Mucosa of rectum (tissue), 2 donors: Measurements from ENCODE around the gene KRTAP10-5.

Experiments used
- H3K27ac ChIP-seq, 2 donors: one replicate each; pipeline ENCODE4 v1.7.0; 2013; ENCODE audit warnings: inconsistent platforms in 2 of 2, low read depth in 2 of 2, low read length in 2 of 2
- H3K27me3 ChIP-seq, 2 donors: one replicate each; pipeline ENCODE4 v1.7.0; 2013; ENCODE audit warnings: low read length in 2 of 2; ENCODE audit not compliant: control insufficient read depth in 2 of 2, insufficient read depth in 2 of 2
- H3K36me3 ChIP-seq, 2 donors: one replicate each; pipeline ENCODE4 v1.7.0; 2013; ENCODE audit warnings: low read length in 2 of 2; ENCODE audit not compliant: control insufficient read depth in 2 of 2, insufficient read depth in 2 of 2
- H3K4me1 ChIP-seq, 2 donors: one replicate each; pipeline ENCODE4 v1.7.0; 2013; ENCODE audit warnings: low read length in 2 of 2, mild to moderate bottlenecking in 1 of 2; ENCODE audit not compliant: control insufficient read depth in 2 of 2, insufficient read depth in 2 of 2
- H3K4me3 ChIP-seq, 2 donors: one replicate each; pipeline ENCODE4 v1.7.0; 2013; ENCODE audit warnings: low read length in 2 of 2
- H3K9ac ChIP-seq, 2 donors: one replicate each; pipeline ENCODE4 v1.7.0; 2013; ENCODE audit warnings: low read length in 2 of 2, low read depth in 1 of 2, mild to moderate bottlenecking in 1 of 2
- H3K9me3 ChIP-seq, 2 donors: one replicate each; pipeline ENCODE4 v1.7.0; 2013; ENCODE audit warnings: low read length in 2 of 2; ENCODE audit not compliant: control insufficient read depth in 2 of 2
- donor health status: healthy.
- donor health status: Normal muscosa, but diverticular disease.

KRTAP10-5 gene

GRCh38 chr21:44535963-44536362 is 44.4 kb downstream of the KRTAP10-5 start:
- Histone ChIP-seq H3K27me3 (no peaks in the 10 kb centered on the region), H3K27ac (no peak overlapping the region), H3K9ac (no peak overlapping the region)

GRCh38 chr21:44534688-44535087 is 45.7 kb downstream of the KRTAP10-5 start:
- H3K27ac ChIP-seq: no peak overlapping the region
- H3K36me3 ChIP-seq: no peaks in the 10 kb centered on the region
- no peak overlapping the region for H3K9ac ChIP-seq
- H3K4me1 ChIP-seq: no peaks in the 10 kb centered on the region
- no peaks in the 10 kb centered on the region for H3K27me3 ChIP-seq
- no peak overlapping the region for H3K4me3 ChIP-seq
- no peaks in the 10 kb centered on the region for H3K9me3 ChIP-seq

More at GRCh38 chr21:44535963-44536362, 44.4 kb downstream of the KRTAP10-5 start:
- H3K9me3 ChIP-seq: no peaks in the 10 kb centered on the region
- no peaks in the 10 kb centered on the region for H3K4me1 ChIP-seq
- no peaks in the 10 kb centered on the region for H3K36me3 ChIP-seq
- H3K4me3 ChIP-seq: no peak overlapping the region

GRCh38 chr21:44533891-44534627 is 46.3 kb downstream of the KRTAP10-5 start:
- Histone ChIP-seq H3K27ac (no peak overlapping the region), H3K27me3 (no peaks in the 10 kb centered on the region), H3K9ac (no peak overlapping the region), H3K9me3 (no peaks in the 10 kb centered on the region), H3K36me3 (no peaks in the 10 kb centered on the region), H3K4me3 (no peak overlapping the region), H3K4me1 (no peaks in the 10 kb centered on the region)

GRCh38 chr21:44533121-44533890 is 47.1 kb downstream of the KRTAP10-5 start:
- Histone ChIP-seq H3K4me3 (no peak overlapping the region), H3K9me3 (no peaks in the 10 kb centered on the region), H3K27ac (no peak overlapping the region), H3K27me3 (no peaks in the 10 kb centered on the region), H3K9ac (no peak overlapping the region), H3K36me3 (no peaks in the 10 kb centered on the region), H3K4me1 (no peaks in the 10 kb centered on the region)

- H3K27ac ChIP-seq: no peak overlapping the region
- no peaks in the 10 kb centered on the region for H3K9me3 ChIP-seq
- H3K4me3 ChIP-seq: no peak overlapping the region
- H3K9ac ChIP-seq: no peak overlapping the region
- H3K4me1 ChIP-seq: no peaks in the 10 kb centered on the region
- H3K27me3 ChIP-seq: no peaks in the 10 kb centered on the region
- no peaks in the 10 kb centered on the region for H3K36me3 ChIP-seq
Observed at GRCh38 chr21:44532712-44533111, 47.7 kb downstream of the KRTAP10-5 start.

GRCh38 chr21:44531606-44532564 is 48.5 kb downstream of the KRTAP10-5 start:
- H3K4me3 ChIP-seq: no peak overlapping the region
- no peak overlapping the region for H3K27ac ChIP-seq
- H3K9me3 ChIP-seq: no peaks in the 10 kb centered on the region
- H3K27me3 ChIP-seq: no peaks in the 10 kb centered on the region
- H3K9ac ChIP-seq: no peak overlapping the region
- H3K36me3 ChIP-seq: no peaks in the 10 kb centered on the region
- H3K4me1 ChIP-seq: no peaks in the 10 kb centered on the region

GRCh38 chr21:44530903-44531605 is 49.4 kb downstream of the KRTAP10-5 start:
- no peak overlapping the region for H3K27ac ChIP-seq
- no peak overlapping the region for H3K4me3 ChIP-seq
- no peaks in the 10 kb centered on the region for H3K36me3 ChIP-seq
- H3K27me3 ChIP-seq: no peaks in the 10 kb centered on the region
- H3K4me1 ChIP-seq: no peaks in the 10 kb centered on the region
- H3K9ac ChIP-seq: no peak overlapping the region
- H3K9me3 ChIP-seq: no peaks in the 10 kb centered on the region

GRCh38 chr21:44530221-44530902 is 50.0 kb downstream of the KRTAP10-5 start:
- H3K4me3 ChIP-seq: no peak overlapping the region
- H3K27ac ChIP-seq: no peak overlapping the region
- no peaks in the 10 kb centered on the region for H3K4me1 ChIP-seq
- H3K36me3 ChIP-seq: no peaks in the 10 kb centered on the region
- no peak overlapping the region for H3K9ac ChIP-seq
- no peaks in the 10 kb centered on the region for H3K9me3 ChIP-seq
- H3K27me3 ChIP-seq: no peaks in the 10 kb centered on the region

- no peaks in the 10 kb centered on the region for H3K36me3 ChIP-seq
- H3K9ac ChIP-seq: no peak overlapping the region
- H3K4me3 ChIP-seq: no peak overlapping the region
- H3K4me1 ChIP-seq: no peaks in the 10 kb centered on the region
- no peak overlapping the region for H3K27ac ChIP-seq
- H3K9me3 ChIP-seq: no peaks in the 10 kb centered on the region
- H3K27me3 ChIP-seq: no peaks in the 10 kb centered on the region
Observed at GRCh38 chr21:44529503-44530125, 50.8 kb downstream of the KRTAP10-5 start.
